GM03348 (cell line): ENCODE data around the gene EML4.

ENCODE experiments used
- DNase-seq: peaks from one replicate; pipeline ENCODE4 v3.0.0; 2012; ENCODE audit warnings: low spot score

EML4 gene

GRCh38 chr2:42196403-42197267 lies 27.5 kb downstream of the EML4 start:
- peak; percentile 38 for DNase-seq

- DNase-seq, result no peak
These were observed 28.6 kb downstream of the EML4 start for GRCh38 chr2:42197792-42198191.

- no peak for DNase-seq
These were observed 29.3 kb downstream of the EML4 start for GRCh38 chr2:42198466-42198865.

GRCh38 chr2:42199002-42199401 lies 29.8 kb downstream of the EML4 start:
- DNase-seq, result no peak

- DNase-seq, result no peak
These were observed 30.5 kb downstream of the EML4 start for GRCh38 chr2:42199626-42200025.

GRCh38 chr2:42200926-42201855 lies 32.0 kb downstream of the EML4 start:
- DNase-seq, result no peak

- DNase-seq, result no peak
These were observed 33.5 kb downstream of the EML4 start for GRCh38 chr2:42202634-42203008.

- no peak for DNase-seq
These were observed 34.6 kb downstream of the EML4 start for GRCh38 chr2:42203792-42204191.

- DNase-seq, result no peak
These were observed 36.2 kb downstream of the EML4 start for GRCh38 chr2:42205337-42205736.

GRCh38 chr2:42207826-42208225 lies 38.7 kb downstream of the EML4 start:
- no peak for DNase-seq

GRCh38 chr2:42210203-42210602 lies 41.0 kb downstream of the EML4 start:
- no peak for DNase-seq

- DNase-seq, result no peak
These were observed 42.1 kb downstream of the EML4 start for GRCh38 chr2:42211291-42211690.

- DNase-seq, result peak; percentile 11
These were observed 45.5 kb downstream of the EML4 start for GRCh38 chr2:42214669-42215068.

- DNase-seq, result peak; percentile 73
These were observed 47.5 kb downstream of the EML4 start for GRCh38 chr2:42216694-42217093.

- no peak for DNase-seq
These were observed 48.2 kb downstream of the EML4 start for GRCh38 chr2:42217307-42217706.

GRCh38 chr2:42217914-42218313 lies 48.8 kb downstream of the EML4 start:
- no peak for DNase-seq

- no peak for DNase-seq
These were observed 49.6 kb downstream of the EML4 start for GRCh38 chr2:42218712-42219111.

- DNase-seq, result no peak
These were observed 50.0 kb downstream of the EML4 start for GRCh38 chr2:42219160-42219559.

- no peak for DNase-seq
These were observed 51.4 kb downstream of the EML4 start for GRCh38 chr2:42220566-42220965.

- no peak for DNase-seq
These were observed 54.1 kb downstream of the EML4 start for GRCh38 chr2:42223067-42223854.

GRCh38 chr2:42223855-42224268 lies 54.7 kb downstream of the EML4 start:
- peak; percentile 17 for DNase-seq

GRCh38 chr2:42224422-42225067 lies 55.4 kb downstream of the EML4 start:
- no peak for DNase-seq
